DOHH2 (cell line): ENCODE data around the gene CHSY1.
"Not testable (repeated sequence)": the region's sequence is repeated elsewhere in the genome, so short reads cannot be mapped to it uniquely, and the experiment has no call there.

Experiments
- H3F3A ChIP-seq: fragments of 200-600 bp; sonication (generic), shearing (Covaris generic); 2 replicates; pipeline ENCODE4 v1.6.0; 2016; ENCODE audit warnings: antibody characterized with exemption, mild to moderate bottlenecking; ENCODE audit not compliant: control insufficient read depth, insufficient read depth
- H3K27ac ChIP-seq: fragments of 200-600 bp; sonication (generic); 2 replicates; pipeline ENCODE4 v1.5.1; 2014; ENCODE audit warnings: low read depth, mild to moderate bottlenecking, low read length, moderate library complexity
- H3K27me3 ChIP-seq: fragments of 200-600 bp; sonication (generic); 2 replicates; pipeline ENCODE4 v1.6.1; 2014; ENCODE audit warnings: mild to moderate bottlenecking, low read length, mixed read lengths; ENCODE audit not compliant: control insufficient read depth
- H3K36me3 ChIP-seq: fragments of 200-600 bp; sonication (generic); 2 replicates; pipeline ENCODE4 v1.6.1; 2014; ENCODE audit warnings: mild to moderate bottlenecking, low read length, moderate library complexity, mixed read lengths; ENCODE audit not compliant: control insufficient read depth
- H3K4me1 ChIP-seq: fragments of 200-600 bp; sonication (generic); 2 replicates; pipeline ENCODE4 v1.6.1; 2014; ENCODE audit warnings: mild to moderate bottlenecking, low read length, mixed read lengths; ENCODE audit not compliant: control insufficient read depth
- H3K4me2 ChIP-seq: fragments of 200-600 bp; sonication (generic); 2 replicates; pipeline ENCODE4 v1.6.0; 2014; ENCODE audit warnings: mild to moderate bottlenecking, low read length, moderate library complexity
- H3K4me3 ChIP-seq: fragments of 200-600 bp; sonication (generic); 2 replicates; pipeline ENCODE4 v1.5.1; 2014; ENCODE audit warnings: mild to moderate bottlenecking, low read length, mixed read lengths
- H3K79me2 ChIP-seq: fragments of 200-600 bp; sonication (generic); 2 replicates; pipeline ENCODE4 v1.6.1; 2014; ENCODE audit warnings: mild to moderate bottlenecking, low read length, mixed read lengths; ENCODE audit not compliant: control insufficient read depth
- H3K9me2 ChIP-seq: fragments of 200-600 bp; sonication (generic); replicated peaks from 2 replicates; pipeline ENCODE4 v1.6.1; 2014; ENCODE audit warnings: mild to moderate bottlenecking, low read length, mixed read lengths; ENCODE audit not compliant: control insufficient read depth
- H3K9me3 ChIP-seq: fragments of 200-600 bp; sonication (generic); 2 replicates; pipeline ENCODE4 v1.6.1; 2014; ENCODE audit warnings: antibody characterized with exemption, low read length, mixed read lengths; ENCODE audit not compliant: control insufficient read depth, insufficient read depth
- H4K20me1 ChIP-seq: fragments of 200-600 bp; sonication (generic); 2 replicates; pipeline ENCODE4 v1.6.0; 2014; ENCODE audit warnings: low read depth, mild to moderate bottlenecking, antibody characterized with exemption, low read length, moderate library complexity; ENCODE audit not compliant: control insufficient read depth, insufficient read depth
- CTCF ChIP-seq: fragments of 200-600 bp; sonication (generic); IDR thresholded peaks from one replicate; pipeline ENCODE4 v1.5.1; 2014; ENCODE audit warnings: antibody characterized with exemption, mild to moderate bottlenecking, low read depth, low read length; ENCODE audit not compliant: poor library complexity, severe bottlenecking
- EZH2phosphoT487 ChIP-seq: fragments of 200-600 bp; sonication (generic); IDR thresholded peaks from 2 replicates; pipeline ENCODE4 v1.6.1; 2017; ENCODE audit warnings: borderline replicate concordance, mild to moderate bottlenecking, antibody characterized with exemption, low read length, moderate library complexity, mixed read lengths

CHSY1 gene

DNA sequence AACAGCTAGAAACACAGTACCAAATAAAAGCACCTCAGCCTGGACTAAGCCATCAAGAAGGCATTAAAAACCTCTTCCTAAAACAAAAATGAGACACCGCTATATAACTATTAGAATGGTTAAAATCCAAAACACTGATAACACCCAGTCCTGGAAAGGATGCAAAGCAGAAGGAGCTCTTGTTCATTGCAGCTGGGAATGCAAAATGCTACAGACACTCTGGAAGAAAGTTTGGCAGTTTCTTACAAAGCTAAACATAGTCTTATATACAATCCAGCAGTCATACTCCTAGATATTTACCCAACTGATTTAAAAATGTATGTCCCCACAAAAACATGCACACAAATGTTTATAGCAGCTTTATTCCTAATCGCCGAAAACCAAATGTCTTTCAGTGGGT is 35.7 kb downstream of the CHSY1 start:
- H3K36me3 ChIP-seq: no peaks in the 10 kb centered on the region
- no peaks in the 10 kb centered on the region for H3K9me3 ChIP-seq
- H3F3A ChIP-seq: no peaks in the 10 kb centered on the region
- no peak overlapping the region for H3K4me3 ChIP-seq
- no peak overlapping the region for H3K4me2 ChIP-seq
- no peak overlapping the region for H3K27ac ChIP-seq
- no peak for TF ChIP-seq CTCF
- no peak for TF ChIP-seq EZH2phosphoT487
- no peaks in the 10 kb centered on the region for H3K9me2 ChIP-seq
- H3K4me1 ChIP-seq: no peaks in the 10 kb centered on the region
- no peaks in the 10 kb centered on the region for H3K27me3 ChIP-seq
- peaks cover 4% of the 10 kb centered on the region; the same call in 1 of the 2 replicates for H4K20me1 ChIP-seq
- H3K79me2 ChIP-seq: peaks cover 92% of the 10 kb centered on the region

GRCh38 chr15:101215681-101216080 is 36.2 kb downstream of the CHSY1 start:
- Histone ChIP-seq H3K4me1 (peaks cover under 1% of the 10 kb centered on the region), H3F3A (no peaks in the 10 kb centered on the region), H3K27me3 (no peaks in the 10 kb centered on the region), H3K36me3 (no peaks in the 10 kb centered on the region), H3K4me2 (no peak overlapping the region), H3K4me3 (no peak overlapping the region), H3K9me2 (no peaks in the 10 kb centered on the region), H3K27ac (no peak overlapping the region), H3K9me3 (no peaks in the 10 kb centered on the region), H4K20me1 (peaks cover 4% of the 10 kb centered on the region; the same call in 1 of the 2 replicates), H3K79me2 (peaks cover 90% of the 10 kb centered on the region)
- no peak for TF ChIP-seq CTCF
- TF ChIP-seq EZH2phosphoT487: no peak

GRCh38 chr15:101214435-101215097 is 37.3 kb downstream of the CHSY1 start:
- not testable (repeated sequence) for H3K9me3 ChIP-seq, H3K4me1 ChIP-seq, H3K27me3 ChIP-seq, H3K36me3 ChIP-seq, H4K20me1 ChIP-seq, H3K9me2 ChIP-seq, H3K4me3 ChIP-seq, H3K27ac ChIP-seq, H3F3A ChIP-seq, H3K4me2 ChIP-seq
- H3K79me2 ChIP-seq: peaks cover 90% of the 10 kb centered on the region

DNA sequence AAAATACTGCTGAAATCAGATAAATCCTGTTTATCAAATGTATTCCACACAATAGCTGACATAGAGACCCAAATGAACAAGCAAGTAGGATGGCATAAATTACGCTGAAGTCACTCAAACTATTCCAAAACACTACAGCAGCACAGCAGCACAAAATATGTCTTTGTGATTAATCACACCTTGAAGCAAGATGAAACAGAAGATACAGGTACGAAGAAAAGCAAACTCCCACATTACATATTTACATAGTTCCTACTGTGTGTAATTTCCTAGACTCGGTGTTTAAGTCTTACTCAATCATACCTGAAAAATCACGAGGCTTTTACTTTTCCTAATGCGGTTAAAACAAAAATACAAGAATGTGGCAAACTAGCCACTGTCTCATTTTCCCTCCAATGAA is 38.3 kb downstream of the CHSY1 start:
- Histone ChIP-seq H3K79me2 (peaks cover 90% of the 10 kb centered on the region), H4K20me1 (peaks cover 4% of the 10 kb centered on the region; the same call in 1 of the 2 replicates), H3K4me2 (no peak overlapping the region), H3K27me3 (no peaks in the 10 kb centered on the region), H3K9me2 (no peaks in the 10 kb centered on the region), H3K27ac (no peak overlapping the region), H3K36me3 (no peaks in the 10 kb centered on the region), H3F3A (no peaks in the 10 kb centered on the region), H3K9me3 (no peaks in the 10 kb centered on the region), H3K4me3 (no peak overlapping the region), H3K4me1 (peaks cover 8% of the 10 kb centered on the region)
- TF ChIP-seq EZH2phosphoT487: no peak
- no peak for TF ChIP-seq CTCF
